Epithelial cell of prostate (primary cell): ENCODE results near the gene CNTNAP4.
A peak's percentile ranks its signal among the peaks of the same experiment; 100 is the strongest.

ENCODE experiments used
- DNase-seq: peaks from one replicate; pipeline ENCODE4 v3.0.0-alpha.2; 2011; ENCODE audit warnings: low read depth, low spot score
- H3K27ac ChIP-seq: fragments of 450-650 bp; 2 replicates; pipeline ENCODE4 v1.5.1; 2017; ENCODE audit warnings: mild to moderate bottlenecking

The CNTNAP4 gene

DNA sequence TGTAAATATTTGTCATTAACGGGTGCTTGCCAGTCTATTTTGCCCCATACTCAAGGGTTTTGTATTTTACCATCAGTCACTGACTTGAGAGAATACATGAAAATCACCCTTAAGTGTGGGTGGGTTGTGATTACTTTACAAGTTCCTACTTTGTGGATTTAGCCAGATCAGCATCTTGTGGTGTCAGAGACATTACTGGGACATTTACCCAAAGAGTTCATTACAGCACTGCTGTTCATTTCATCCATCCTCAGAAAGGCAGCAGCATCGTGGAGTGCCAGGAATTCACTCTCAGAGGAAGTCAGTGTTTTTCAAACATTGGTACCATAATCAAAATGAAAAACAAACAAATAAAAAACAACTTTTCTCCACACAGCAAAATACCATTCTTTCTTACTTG, 110.8 kb downstream of the CNTNAP4 start:
- no peak overlapping the region for H3K27ac ChIP-seq
- DNase-seq, result no peak

DNA sequence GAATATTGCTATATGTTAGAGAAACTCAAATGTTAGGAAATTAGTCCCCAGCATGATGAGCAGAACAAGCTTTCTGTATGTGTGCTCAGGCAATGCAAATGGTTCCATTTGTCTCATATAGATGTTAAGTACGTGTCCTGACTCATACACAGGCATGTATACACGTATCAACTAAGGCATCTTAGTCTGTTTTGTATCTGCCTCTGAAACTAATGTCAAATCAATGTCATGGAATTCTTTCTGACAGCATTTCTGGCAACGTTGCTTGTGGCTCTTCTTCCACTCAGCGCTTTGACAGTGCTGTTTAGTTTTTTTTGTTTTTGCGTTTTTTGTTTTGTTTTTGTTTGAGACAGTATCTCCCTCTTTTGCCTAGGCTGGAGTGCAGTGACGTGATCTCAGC, 111.9 kb downstream of the CNTNAP4 start:
- H3K27ac ChIP-seq, result no peak overlapping the region
- no peak for DNase-seq

DNA sequence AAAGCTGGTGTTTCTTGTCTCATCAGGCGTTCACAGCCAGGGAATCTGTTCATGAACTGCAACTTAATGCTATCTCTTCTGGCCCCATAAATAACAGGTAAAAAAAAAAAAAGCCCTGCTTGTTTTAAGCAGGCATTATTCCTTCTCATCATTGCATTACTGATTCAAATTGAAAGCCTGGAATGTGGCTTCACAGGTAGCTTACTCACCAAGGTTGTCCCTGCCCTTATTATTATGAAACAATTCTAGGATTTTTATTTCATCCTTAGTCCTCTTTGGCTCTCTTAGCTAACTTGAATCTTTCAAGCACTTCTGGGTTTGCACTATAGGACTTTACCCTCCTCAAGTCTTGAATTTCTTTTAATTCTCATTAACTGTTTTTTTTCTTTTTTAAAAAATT, 113.3 kb downstream of the CNTNAP4 start:
- no peak overlapping the region for H3K27ac ChIP-seq
- no peak for DNase-seq

DNA sequence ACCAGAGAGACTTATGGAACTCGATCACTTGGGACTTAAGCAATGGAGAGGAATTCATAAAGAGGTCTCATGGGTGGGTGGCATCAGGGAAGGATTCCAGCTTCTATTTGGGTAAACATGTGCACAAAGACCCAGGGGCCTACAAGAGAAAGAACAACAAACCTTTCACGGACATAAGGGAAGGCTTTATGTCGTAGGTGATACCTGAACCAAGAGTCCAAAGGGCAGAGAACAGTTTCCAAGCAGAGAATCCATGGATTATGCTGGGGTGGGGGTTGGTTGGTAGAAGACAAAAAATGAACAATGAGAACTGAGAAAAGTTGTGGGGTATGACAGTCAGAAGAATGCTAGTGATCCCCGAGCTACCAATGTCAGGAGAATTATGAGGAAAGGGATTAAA, 119.8 kb downstream of the CNTNAP4 start:
- DNase-seq, result no peak
- H3K27ac ChIP-seq, result no peak overlapping the region

DNA sequence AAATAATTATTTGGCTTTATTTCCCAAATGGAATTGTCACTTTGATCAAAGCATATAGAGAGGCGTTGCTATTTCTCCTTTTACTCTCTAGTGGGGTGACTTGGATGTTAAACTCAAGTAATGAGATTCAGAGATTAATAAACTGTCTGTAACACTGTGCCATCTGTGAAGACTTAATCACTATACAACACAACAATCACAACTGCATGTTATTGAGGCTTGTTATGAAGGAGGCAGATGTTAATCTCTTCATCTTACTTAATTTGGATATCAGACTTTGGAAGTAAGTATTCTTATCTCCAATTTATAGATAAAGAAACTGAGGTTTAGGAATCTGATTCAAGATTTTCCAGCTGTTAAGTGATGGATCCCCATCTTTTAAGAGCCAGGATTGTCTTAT, 132.5 kb downstream of the CNTNAP4 start:
- no peak overlapping the region for H3K27ac ChIP-seq
- no peak for DNase-seq

DNA sequence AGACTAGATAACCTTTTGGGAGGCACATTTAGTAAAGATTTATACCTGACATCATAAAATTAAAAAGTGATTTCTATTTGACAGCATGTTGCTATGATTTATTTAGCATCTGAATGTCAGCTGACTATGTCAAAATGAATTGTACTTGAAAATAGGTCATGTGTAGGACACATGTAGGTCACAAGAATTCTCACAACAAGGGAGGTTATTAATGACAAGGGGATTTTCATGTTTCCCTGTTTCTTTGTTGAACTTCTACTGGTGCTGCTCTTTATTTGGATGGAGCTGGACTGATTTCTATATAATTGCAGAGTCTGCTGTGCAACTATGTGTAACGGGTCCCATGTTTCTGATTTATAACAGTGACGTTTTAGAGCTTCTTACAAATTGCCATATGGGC, 144.4 kb downstream of the CNTNAP4 start:
- no peak overlapping the region for H3K27ac ChIP-seq
- DNase-seq, result no peak

DNA sequence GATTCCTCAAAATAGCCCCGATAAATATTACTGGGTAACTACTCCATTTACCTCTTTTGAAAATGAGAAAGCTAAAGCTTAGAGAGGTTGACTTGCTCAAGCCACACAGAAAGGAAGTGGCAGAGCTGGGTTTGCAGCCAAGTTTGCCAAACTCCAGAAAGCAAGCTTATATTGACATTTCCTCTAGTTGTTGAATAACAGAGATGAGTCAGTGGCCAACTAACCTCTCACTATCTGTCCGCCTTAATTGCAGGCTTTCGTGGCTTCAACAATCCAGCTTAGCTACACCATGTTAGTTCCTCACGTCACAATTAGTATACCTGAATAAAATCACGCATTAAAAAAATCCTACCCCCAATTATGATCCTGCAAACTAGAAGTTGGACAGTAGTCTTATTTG, 151.7 kb downstream of the CNTNAP4 start:
- H3K27ac ChIP-seq, result no peak overlapping the region
- DNase-seq, result peak; percentile 8

DNA sequence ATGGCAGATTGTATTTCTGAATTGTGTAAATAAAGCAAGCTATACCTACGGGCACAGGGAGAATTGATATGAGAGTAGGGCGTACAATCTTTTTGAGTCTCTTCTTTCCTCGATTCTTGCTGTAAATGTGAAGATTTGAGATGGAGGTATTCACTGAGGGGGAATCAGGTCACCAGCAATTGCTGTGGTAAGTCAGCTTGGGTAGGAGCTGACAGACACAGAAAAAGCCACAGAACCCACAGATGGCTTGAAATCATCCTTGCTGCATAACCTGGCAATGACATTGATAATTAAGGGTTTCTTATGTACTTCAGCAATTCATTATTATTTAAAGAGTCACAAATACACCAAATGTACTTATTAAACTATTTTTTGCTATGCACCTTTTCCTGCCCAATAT, 164.2 kb downstream of the CNTNAP4 start:
- H3K27ac ChIP-seq, result no peak overlapping the region

DNA sequence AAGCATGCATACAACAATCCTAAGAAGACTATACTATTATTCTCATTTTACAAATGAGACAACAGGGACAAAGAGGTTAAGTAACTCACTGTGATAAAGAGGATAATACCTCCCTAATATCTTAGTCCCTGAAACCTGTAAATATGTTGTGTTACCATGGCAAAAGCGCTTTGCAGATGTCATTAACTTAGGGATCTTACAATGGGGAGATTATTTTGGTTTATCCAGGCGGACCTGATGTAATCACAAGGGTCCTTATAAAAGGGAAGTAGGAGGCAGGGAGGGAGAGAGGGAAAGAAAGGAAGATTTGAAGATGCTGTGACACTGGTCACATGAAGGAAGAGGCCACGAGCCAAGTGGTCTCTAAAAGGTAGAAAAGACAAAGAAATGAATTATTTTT, 164.7 kb downstream of the CNTNAP4 start:
- no peak overlapping the region for H3K27ac ChIP-seq
- no peak for DNase-seq

More for the DNA sequence above, 164.2 kb downstream of the CNTNAP4 start:
- DNase-seq, result no peak

DNA sequence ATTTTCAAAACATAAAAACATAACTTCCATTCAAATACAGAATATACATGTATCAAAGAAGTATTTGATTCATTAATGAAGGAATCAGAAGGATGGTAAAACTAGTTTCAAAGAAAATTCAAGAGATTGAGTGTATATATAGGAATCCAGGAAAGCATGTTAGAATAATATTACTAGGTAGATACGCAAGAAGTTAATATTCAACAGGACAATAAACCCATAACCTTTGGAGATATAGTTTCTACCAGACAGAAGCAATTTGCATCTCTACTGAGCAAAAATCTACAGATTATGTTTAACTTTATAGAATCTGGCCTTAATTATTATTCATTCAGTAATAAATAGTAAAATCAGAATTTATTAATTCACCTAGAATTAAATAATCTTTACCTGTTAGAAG, 166.8 kb downstream of the CNTNAP4 start:
- no peak overlapping the region for H3K27ac ChIP-seq
- DNase-seq, result no peak

DNA sequence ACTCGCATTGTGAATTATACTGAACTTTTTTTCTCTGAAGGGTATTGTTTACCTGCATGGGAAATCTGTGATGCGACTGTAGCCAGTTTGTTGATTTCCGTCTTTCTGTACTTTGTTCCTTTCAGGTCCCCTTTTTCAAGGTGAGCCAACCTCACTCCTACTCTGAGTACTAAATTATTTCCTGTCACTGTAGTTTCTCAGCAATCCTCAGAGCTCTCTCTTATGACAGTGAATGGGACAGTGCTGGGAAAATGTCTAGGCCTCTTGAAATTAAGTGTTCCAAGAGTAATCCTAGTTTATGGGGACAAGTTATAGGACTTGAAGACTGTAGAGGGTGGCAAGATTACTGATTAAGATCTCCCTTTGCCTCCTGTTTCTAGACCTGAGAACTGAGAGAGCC, 167.6 kb downstream of the CNTNAP4 start:
- DNase-seq, result no peak
- no peak overlapping the region for H3K27ac ChIP-seq

DNA sequence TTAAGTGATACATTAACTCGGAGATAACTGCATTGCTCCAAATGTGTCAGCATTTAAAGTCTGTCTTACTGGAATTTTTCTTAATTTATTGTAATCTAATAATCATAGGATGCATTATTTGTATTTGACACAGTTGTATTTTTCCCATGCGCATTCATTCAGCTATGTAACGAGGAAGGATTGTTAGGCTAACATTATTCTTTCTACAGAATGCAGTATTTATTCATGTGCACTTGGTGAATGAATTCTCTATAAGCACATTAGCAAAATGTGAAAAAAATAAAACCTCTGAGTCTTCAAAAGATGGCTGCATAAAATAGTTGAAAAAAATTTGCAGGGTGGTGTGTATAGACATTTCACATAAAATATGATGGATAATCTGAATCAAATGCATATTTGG, 168.6 kb downstream of the CNTNAP4 start:
- H3K27ac ChIP-seq, result no peak overlapping the region
- no peak for DNase-seq

DNA sequence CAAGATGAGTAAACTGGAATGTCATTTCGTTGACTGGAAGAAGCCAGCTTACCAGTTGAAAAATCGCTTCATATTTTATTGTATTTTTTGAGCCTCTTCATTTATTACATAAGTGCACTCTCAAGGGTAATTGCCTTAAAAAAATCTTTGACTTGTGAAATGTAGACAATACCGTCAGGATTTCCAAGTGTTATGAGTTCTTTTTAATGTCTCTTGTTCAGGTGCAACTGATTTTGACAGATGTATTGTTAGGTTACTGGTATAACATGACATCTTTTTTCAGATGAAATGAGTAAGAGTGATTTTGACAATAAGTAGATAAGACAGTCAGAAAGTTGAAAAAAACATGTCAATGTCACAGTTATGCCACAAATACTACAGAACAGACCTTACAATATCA, 169.1 kb downstream of the CNTNAP4 start:
- H3K27ac ChIP-seq, result no peak overlapping the region
- no peak for DNase-seq

DNA sequence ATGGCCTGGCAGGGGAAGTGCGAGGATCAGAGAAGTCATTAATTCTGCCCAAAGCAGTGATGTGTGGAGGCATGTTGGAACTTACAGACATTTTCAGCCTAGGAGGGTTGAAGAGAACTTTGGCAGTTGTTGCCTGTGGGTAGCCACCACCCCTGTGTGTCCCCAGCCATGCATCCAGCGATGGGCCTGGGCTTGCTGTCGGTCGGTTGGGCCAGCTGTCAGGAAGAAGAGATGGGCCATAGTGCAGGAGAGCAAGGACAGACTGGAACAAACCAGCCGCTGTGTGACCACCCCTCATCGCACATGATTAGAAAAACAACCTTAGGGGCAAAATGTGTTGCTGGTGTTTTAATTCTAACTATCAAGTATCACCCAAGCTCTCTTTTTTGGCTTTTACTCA, 173.7 kb downstream of the CNTNAP4 start:
- no peak for DNase-seq
- H3K27ac ChIP-seq, result no peak overlapping the region

DNA sequence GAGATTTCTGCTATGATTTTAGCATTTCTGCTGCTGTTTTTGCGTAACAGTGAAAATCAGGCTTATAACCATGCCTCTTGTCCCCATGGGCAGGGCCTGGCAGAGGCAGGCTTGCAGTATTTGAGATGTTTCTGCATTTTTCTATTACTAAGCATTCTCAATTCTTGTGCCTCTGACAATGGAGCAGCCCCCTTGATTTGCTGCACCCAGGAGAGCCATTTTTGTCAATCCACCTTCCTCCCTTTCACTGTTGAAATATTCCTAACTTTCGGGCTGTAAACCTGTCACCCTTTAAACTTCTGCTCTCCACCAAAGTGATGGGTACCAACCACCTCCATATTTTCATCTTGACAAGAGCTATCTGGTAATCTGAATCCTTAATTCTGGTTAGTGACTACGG, 178.1 kb downstream of the CNTNAP4 start:
- H3K27ac ChIP-seq, result no peak overlapping the region
- no peak for DNase-seq

DNA sequence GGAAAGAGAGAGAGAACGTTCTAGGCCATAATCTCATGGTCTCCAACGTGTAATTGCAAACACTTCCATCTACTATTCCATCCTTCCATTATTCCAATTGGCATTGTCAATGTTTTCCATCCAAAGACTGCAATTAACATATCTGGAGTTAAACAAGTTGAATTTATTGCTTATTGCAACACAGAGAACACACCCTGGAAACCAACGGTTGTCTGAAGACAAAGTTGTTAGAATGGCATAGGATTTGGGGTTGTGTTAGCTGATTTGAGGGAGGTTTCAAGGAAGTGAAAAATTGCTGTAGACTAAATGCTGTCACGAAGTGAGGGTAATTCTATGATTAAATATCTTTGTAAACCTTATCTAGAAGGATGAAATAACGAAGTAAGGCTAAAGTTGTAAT, 178.8 kb downstream of the CNTNAP4 start:
- DNase-seq, result no peak
- H3K27ac ChIP-seq, result no peak overlapping the region

DNA sequence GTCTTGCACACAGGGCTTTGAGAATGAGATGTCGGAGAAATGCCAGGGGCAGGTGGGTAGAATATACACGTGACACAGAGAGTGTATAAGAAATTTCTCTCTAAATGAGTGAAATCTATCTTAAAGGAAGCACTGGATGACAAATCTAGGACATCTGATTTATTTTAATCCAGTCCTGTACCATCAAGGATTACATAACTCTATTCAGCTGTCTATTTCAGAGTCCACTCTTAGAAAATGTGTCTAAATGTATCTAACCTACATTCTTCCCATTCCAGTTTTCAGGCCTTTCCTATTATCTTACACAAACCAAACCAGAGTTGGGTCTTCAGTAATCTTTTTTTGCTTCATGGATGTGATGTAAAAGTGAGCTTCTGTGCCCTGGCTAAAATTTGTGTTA, 181.9 kb downstream of the CNTNAP4 start:
- DNase-seq, result no peak
- no peak overlapping the region for H3K27ac ChIP-seq

DNA sequence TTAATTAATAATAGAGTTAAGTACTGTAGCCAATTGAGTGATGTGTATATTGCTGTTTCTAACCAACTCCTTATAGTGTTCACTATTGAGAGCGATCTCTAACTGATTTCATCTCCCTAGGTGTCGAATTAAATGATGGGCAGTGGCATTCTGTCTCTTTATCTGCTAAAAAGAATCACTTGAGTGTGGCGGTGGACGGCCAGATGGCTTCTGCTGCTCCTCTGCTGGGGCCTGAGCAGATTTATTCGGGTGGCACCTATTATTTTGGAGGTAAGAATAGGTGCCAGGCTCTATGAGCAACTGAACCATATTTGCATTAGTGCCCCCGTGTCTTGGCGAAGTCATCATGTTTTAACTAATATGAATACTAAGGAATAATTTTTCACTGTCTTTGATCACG, 184.6 kb downstream of the CNTNAP4 start:
- DNase-seq, result no peak
- H3K27ac ChIP-seq, result no peak overlapping the region

DNA sequence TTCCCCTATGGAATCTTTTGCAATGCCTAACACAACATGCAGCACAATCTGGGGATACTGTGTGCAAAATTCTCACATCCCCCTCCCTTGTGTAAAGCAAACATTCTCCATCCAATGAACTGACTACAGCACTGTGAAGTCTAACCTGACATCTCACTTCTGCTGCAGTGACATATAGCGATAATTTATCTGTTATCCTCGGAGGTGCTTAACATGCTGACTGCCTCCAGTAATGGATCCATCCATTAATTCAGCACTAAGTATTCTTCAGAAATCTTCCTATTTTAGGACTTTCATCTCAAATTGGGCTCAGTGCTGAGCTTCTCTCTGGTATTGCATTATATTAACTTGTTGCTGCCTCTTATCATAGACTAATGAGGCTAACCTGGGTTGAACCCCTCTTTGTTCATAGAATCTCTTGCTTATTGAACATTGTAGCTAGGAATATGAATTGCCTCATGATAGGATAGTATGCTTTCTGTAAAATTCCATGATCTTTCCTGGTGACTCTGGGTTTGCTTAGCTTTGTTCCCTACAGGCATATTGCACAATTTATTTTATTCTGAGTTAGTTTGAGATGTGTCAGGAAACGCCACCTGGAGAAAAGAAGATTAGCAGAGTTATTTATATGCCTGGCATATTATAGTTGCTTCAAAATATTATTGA, 187.9 kb downstream of the CNTNAP4 start:
- no peak overlapping the region for H3K27ac ChIP-seq
- no peak for DNase-seq

DNA sequence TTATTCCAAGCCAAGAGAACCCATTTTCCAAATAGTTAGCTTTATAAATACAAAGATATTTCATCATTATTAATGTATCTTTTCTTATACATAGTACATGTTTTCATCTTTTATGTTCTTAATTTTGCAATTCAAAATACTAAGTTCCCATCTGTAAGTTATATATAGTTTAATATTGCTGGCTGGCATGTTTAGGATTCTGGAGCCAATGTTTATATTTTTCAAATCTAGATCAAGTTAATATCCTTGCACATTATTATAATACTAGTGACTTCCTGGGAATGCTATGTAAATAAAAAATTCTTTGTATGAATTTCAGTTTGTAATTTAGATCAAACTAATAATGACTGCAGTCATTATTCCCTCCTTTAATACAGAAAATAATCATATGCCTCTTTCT, 189.7 kb downstream of the CNTNAP4 start:
- DNase-seq, result no peak
- H3K27ac ChIP-seq, result no peak overlapping the region

DNA sequence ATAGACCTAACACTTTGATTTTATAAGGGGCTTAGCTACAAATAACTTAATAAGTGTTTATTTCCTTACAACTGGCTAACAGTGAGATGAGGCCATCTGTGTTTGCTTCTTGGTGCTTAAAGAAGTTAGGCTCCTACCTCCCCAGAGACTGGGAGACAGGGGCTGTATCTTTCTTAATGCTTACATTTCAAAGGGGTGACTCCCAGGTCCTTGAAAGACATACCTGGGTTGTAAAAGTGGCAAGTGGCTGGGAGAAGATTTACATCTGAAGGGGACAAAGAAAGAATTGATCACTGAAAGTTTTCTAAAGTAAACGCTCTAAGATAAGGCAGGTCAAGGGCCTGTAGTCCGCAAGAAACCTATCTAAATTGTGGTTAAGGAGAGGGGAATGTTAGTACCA, 196.8 kb downstream of the CNTNAP4 start:
- H3K27ac ChIP-seq, result no peak overlapping the region
- DNase-seq, result no peak

DNA sequence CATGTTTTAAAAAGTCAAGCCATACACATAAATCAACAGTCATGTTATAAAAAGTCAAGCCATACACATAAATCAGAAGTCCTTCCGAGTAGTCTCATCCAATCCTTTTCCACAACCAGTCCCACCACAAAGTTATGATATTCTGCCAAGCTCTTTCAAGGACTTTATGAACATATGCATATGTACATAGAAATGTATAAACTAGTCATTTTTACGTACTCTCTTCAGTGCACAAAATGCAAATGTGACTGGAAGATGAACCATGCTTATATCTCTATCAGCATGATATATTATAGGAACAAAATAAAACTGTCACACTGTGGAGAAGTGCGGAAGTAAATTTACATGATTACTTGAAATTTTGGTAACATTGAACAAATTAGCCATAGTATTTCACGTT, 200.9 kb downstream of the CNTNAP4 start:
- no peak for DNase-seq
- H3K27ac ChIP-seq, result no peak overlapping the region
